IPS-15b (cell line): ENCODE data around the gene CAPN12.
A peak's percentile ranks its signal among the peaks of the same experiment; 100 is the strongest.
"Not testable (repeated sequence)": the region's sequence is repeated elsewhere in the genome, so short reads cannot be mapped to it uniquely, and the experiment has no call there.

Experiments used
- H3K27me3 ChIP-seq: one replicate; pipeline ENCODE4 v1.6.1; 2013; ENCODE audit warnings: low read length; ENCODE audit not compliant: control insufficient read depth, insufficient read depth
- H3K36me3 ChIP-seq: one replicate; pipeline ENCODE4 v1.6.1; 2013; ENCODE audit warnings: low read length; ENCODE audit not compliant: control insufficient read depth, insufficient read depth
- H3K4me1 ChIP-seq: one replicate; pipeline ENCODE4 v1.6.1; 2013; ENCODE audit warnings: mild to moderate bottlenecking, low read length; ENCODE audit not compliant: control insufficient read depth, insufficient read depth
- H3K4me3 ChIP-seq: one replicate; pipeline ENCODE4 v1.5.1; 2013; ENCODE audit warnings: low read depth, low read length
- H3K9ac ChIP-seq: one replicate; pipeline ENCODE4 v1.6.1; 2013; ENCODE audit warnings: low read depth, mild to moderate bottlenecking, low read length
- H3K9me3 ChIP-seq: one replicate; pipeline ENCODE4 v1.6.1; 2013; ENCODE audit warnings: mild to moderate bottlenecking, low read length; ENCODE audit not compliant: control insufficient read depth, insufficient read depth

The CAPN12 gene

GRCh38 chr19:38784224-38784623, 40.0 kb upstream of the CAPN12 start:
- no peaks in the 10 kb centered on the region for H3K27me3 ChIP-seq
- H3K9ac ChIP-seq = no peak overlapping the region
- H3K36me3 ChIP-seq = no peaks in the 10 kb centered on the region
- no peak overlapping the region for H3K4me3 ChIP-seq
- no peaks in the 10 kb centered on the region for H3K4me1 ChIP-seq
- H3K9me3 ChIP-seq = no peaks in the 10 kb centered on the region

DNA sequence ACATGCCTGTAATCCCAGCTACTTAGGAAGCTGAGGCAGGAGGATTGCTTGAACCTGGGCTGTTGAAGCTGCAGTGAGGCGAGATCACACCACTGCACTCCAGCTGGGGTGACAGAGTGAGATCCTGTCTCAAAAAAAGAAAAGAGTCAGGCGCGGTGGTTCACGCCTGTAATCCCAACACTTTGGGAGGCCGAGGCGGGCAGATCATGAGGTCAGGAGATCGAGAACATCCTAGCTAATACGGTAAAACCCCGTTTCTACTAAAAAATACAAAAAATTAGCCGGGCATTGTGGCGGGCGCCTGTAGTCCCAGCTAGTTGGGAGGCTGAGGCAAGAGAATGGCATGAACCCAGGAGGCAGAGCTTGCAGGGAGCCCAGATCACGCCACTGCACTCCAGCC, 37.9 kb upstream of the CAPN12 start:
- H3K4me1 ChIP-seq, H3K27me3 ChIP-seq, H3K9me3 ChIP-seq, H3K36me3 ChIP-seq, H3K4me3 ChIP-seq, H3K9ac ChIP-seq: not testable (repeated sequence)

DNA sequence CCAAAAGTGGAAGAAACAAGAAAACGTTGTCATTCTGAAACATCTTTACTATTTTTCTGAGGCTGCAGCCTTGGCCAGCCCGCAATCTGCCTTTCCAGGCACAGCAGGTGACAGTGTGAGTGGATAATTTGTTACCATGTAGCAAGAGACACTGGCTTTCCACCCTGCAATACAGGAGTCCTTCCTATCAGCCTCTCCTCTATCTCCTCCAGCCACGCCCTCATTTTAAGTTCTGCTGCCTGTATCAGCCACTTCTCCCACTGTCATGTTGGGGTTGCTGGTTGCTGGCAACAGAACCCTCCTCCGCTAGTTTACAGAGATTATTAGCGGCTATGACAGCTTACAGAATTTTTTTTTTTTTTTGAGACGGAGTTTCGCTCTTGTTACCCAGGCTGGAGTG, 36.8 kb upstream of the CAPN12 start:
- Histone ChIP-seq H3K4me3 (no peak overlapping the region), H3K9ac (no peak overlapping the region), H3K36me3 (no peaks in the 10 kb centered on the region), H3K27me3 (no peaks in the 10 kb centered on the region), H3K4me1 (no peaks in the 10 kb centered on the region), H3K9me3 (no peaks in the 10 kb centered on the region)

- H3K36me3 ChIP-seq = no peaks in the 10 kb centered on the region
- H3K4me1 ChIP-seq = no peaks in the 10 kb centered on the region
- no peak overlapping the region for H3K4me3 ChIP-seq
- no peaks in the 10 kb centered on the region for H3K9me3 ChIP-seq
- no peaks in the 10 kb centered on the region for H3K27me3 ChIP-seq
- no peak overlapping the region for H3K9ac ChIP-seq
Observed at GRCh38 chr19:38780443-38780842, 36.2 kb upstream of the CAPN12 start.

- H3K4me1 ChIP-seq = no peaks in the 10 kb centered on the region
- no peak overlapping the region for H3K9ac ChIP-seq
- no peak overlapping the region for H3K4me3 ChIP-seq
- H3K9me3 ChIP-seq = no peaks in the 10 kb centered on the region
- H3K27me3 ChIP-seq = no peaks in the 10 kb centered on the region
- H3K36me3 ChIP-seq = no peaks in the 10 kb centered on the region
Observed at GRCh38 chr19:38778733-38779132, 34.5 kb upstream of the CAPN12 start.

- no peaks in the 10 kb centered on the region for H3K9me3 ChIP-seq
- no peaks in the 10 kb centered on the region for H3K27me3 ChIP-seq
- no peak overlapping the region for H3K4me3 ChIP-seq
- H3K9ac ChIP-seq = no peak overlapping the region
- H3K4me1 ChIP-seq = no peaks in the 10 kb centered on the region
- H3K36me3 ChIP-seq = no peaks in the 10 kb centered on the region
Observed at GRCh38 chr19:38774181-38774950, 30.1 kb upstream of the CAPN12 start.

DNA sequence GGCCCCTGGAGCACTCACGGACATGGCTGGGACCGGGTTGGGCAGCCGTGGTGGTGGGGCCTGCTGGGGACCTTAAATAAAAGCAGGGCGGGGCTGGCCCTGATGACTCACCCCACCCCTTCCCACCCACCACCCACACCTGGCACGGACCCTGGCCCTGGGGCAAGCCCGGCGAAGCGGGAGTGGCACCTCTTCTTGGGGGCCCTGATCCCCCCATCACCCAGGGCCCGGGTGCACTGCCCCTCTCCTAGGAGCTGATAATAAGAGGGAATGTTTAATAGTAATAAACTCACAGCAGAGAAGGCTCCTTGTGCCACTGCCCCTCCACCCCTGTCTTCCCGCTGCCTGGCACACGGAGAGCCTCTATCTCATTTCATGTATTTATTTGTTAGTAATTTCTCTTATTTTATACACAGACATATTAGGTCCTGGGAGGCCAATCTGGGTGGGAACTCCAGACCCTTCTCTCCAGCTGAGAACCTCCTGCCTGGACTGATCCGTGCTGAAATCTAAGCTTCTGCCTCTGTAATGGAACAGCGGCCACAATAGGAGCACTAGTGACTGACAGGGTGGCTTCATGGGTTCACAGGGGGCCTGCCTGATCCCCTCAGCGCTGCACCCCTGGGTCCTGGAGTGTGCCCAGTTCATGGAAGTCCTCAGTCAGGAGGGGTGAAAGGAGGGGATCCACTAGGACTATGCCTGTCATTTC, 29.3 kb upstream of the CAPN12 start, which contains the start of gene LGALS7:
Gene LGALS7, minus strand, starts transcription at position 49 of the 709 bp plus-strand sequence. Its CDS starts 25 bp downstream, at position 24.
- Histone ChIP-seq H3K9me3 (no peaks in the 10 kb centered on the region), H3K36me3 (no peaks in the 10 kb centered on the region), H3K4me1 (no peaks in the 10 kb centered on the region), H3K27me3 (no peaks in the 10 kb centered on the region), H3K9ac (no peak within 1 kb of the TSS), H3K4me3 (no peak within 1 kb of the TSS)

GRCh38 chr19:38771569-38771968, 27.3 kb upstream of the CAPN12 start:
- H3K4me3 ChIP-seq, H3K9me3 ChIP-seq, H3K9ac ChIP-seq, H3K4me1 ChIP-seq, H3K27me3 ChIP-seq, H3K36me3 ChIP-seq: not testable (repeated sequence)

GRCh38 chr19:38770949-38771275, 26.6 kb upstream of the CAPN12 start:
- H3K9me3 ChIP-seq, H3K4me3 ChIP-seq, H3K36me3 ChIP-seq, H3K9ac ChIP-seq, H3K27me3 ChIP-seq, H3K4me1 ChIP-seq: not testable (repeated sequence)

GRCh38 chr19:38770228-38770948, 26.1 kb upstream of the CAPN12 start:
- H3K4me1 ChIP-seq = not testable (repeated sequence)

GRCh38 chr19:38769635-38770211, 25.4 kb upstream of the CAPN12 start:
- Histone ChIP-seq H3K4me1 (no peaks in the 10 kb centered on the region), H3K36me3 (no peaks in the 10 kb centered on the region), H3K9ac (no peak overlapping the region), H3K27me3 (no peaks in the 10 kb centered on the region), H3K4me3 (peak overlapping the region; percentile 26), H3K9me3 (no peaks in the 10 kb centered on the region)

More at GRCh38 chr19:38770228-38770948, 26.1 kb upstream of the CAPN12 start:
- not testable (repeated sequence) for H3K27me3 ChIP-seq, H3K9me3 ChIP-seq, H3K36me3 ChIP-seq, H3K9ac ChIP-seq
- H3K4me3 ChIP-seq = peak overlapping the region; percentile 26
